GM12878 (cell line): ENCODE results near the gene PCAT6.

ENCODE experiments used
- ASH2L ChIP-seq: fragments of 300-600, 200-600 bp; sonication (generic); IDR thresholded peaks from 2 replicates; pipeline ENCODE4 v1.6.1; 2017; ENCODE audit warnings: low read depth, mild to moderate bottlenecking, borderline replicate concordance
- EZH2 ChIP-seq: IDR thresholded peaks from 2 replicates; pipeline ENCODE4 v1.6.1; 2012; ENCODE audit warnings: low read depth, mild to moderate bottlenecking, control low read depth, inconsistent platforms, low read length, borderline replicate concordance; ENCODE audit not compliant: control insufficient read depth
- MTA2 ChIP-seq: fragments of 450-650 bp; IDR thresholded peaks from 2 replicates; pipeline ENCODE4 v1.6.1; 2016; ENCODE audit warnings: low read depth, mild to moderate bottlenecking, moderate library complexity
- POLR2A ChIP-seq: IDR thresholded peaks from 2 replicates; pipeline ENCODE4 v1.6.1; 2011; ENCODE audit warnings: low read depth, mild to moderate bottlenecking, low read length
- TF ChIP-seq, protein P1 (sequence below), 3 experiments: IDR thresholded peaks in 2 of 3; conservative IDR thresholded peaks in 1 of 3; 2 replicates each; pipeline ENCODE4 v1.5.1; 2011; ENCODE audit warnings: low read depth in 3 of 3, low read length in 3 of 3, mild to moderate bottlenecking in 3 of 3, control low read depth in 2 of 3, moderate library complexity in 2 of 3, inconsistent platforms in 1 of 3, mixed read lengths in 1 of 3; ENCODE audit not compliant: control insufficient read depth in 2 of 3, insufficient read depth in 1 of 3; ENCODE audit errors: extremely low read depth in 1 of 3

DNA sequence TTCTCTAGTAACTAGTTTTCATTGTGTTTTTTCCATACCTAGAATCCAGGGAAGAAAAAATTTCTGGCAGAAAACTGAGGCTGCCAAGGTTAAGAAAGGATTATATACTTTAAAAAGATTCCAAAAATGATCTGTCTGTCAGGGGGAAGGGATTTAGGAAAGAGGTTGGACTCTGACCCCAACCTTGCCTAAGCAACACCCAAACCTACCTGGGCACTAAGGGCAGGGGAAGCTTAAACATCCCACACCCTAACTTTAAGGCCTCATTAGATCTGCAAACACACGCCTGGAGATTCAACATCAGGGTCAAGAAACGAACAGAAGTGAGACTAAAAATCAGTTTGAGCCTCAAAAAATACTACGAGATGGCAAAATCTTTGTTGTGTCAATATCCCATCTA, 22.0 kb upstream of the PCAT6 start:
- TF ChIP-seq POLR2A (no peak), EZH2 (no peak), MTA2 (no peak), ASH2L (no peak)
- TF ChIP-seq, protein P1, sequence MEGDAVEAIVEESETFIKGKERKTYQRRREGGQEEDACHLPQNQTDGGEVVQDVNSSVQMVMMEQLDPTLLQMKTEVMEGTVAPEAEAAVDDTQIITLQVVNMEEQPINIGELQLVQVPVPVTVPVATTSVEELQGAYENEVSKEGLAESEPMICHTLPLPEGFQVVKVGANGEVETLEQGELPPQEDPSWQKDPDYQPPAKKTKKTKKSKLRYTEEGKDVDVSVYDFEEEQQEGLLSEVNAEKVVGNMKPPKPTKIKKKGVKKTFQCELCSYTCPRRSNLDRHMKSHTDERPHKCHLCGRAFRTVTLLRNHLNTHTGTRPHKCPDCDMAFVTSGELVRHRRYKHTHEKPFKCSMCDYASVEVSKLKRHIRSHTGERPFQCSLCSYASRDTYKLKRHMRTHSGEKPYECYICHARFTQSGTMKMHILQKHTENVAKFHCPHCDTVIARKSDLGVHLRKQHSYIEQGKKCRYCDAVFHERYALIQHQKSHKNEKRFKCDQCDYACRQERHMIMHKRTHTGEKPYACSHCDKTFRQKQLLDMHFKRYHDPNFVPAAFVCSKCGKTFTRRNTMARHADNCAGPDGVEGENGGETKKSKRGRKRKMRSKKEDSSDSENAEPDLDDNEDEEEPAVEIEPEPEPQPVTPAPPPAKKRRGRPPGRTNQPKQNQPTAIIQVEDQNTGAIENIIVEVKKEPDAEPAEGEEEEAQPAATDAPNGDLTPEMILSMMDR (IDR thresholded peaks at IDR 0.05 in 2 of 3, conservative IDR thresholded peaks at IDR 0.05 in 1 of 3; ENCODE audit: control insufficient read depth in 2 of 3, extremely low read depth in 1 of 3, insufficient read depth in 1 of 3, low read depth in 3 of 3, low read length in 3 of 3), result no peak
